Measurements from ENCODE around the gene GUCY2C.
"Not testable (repeated sequence)": the region's sequence is repeated elsewhere in the genome, so short reads cannot be mapped to it uniquely, and the experiment has no call there.

GUCY2C gene

GRCh38 chr12:14695715-14696141 is 671 bp downstream of the GUCY2C start:
- no peaks in the 10 kb centered on the region for H3K4me1 ChIP-seq (ENCODE audit: insufficient read depth, insufficient read length)
- no peak overlapping the region for H3K9ac ChIP-seq (ENCODE audit: insufficient read length, low read depth)
- H3K4me3 ChIP-seq (ENCODE audit: insufficient read length, low read depth), result no peak overlapping the region
- H3K27me3 ChIP-seq (ENCODE audit: insufficient read depth, insufficient read length), result no peaks in the 10 kb centered on the region
- DNase-seq (ENCODE audit: low read depth, low spot score), result no peak
- no peaks in the 10 kb centered on the region for H3K9me3 ChIP-seq (ENCODE audit: insufficient read depth, low read length)
- TF ChIP-seq SUZ12 (IDR thresholded peaks at IDR 0.05; ENCODE audit: extremely low read depth, insufficient read depth, insufficient read length) (no peak), ZNF274 (IDR thresholded peaks at IDR 0.05; ENCODE audit: low read depth, low read length) (no peak), YY1 (IDR thresholded peaks at IDR 0.05; ENCODE audit: insufficient read depth, insufficient read length) (no peak)
- H3K36me3 ChIP-seq (ENCODE audit: insufficient read depth, insufficient read length, low read length), result peaks cover 10% of the 10 kb centered on the region

DNA sequence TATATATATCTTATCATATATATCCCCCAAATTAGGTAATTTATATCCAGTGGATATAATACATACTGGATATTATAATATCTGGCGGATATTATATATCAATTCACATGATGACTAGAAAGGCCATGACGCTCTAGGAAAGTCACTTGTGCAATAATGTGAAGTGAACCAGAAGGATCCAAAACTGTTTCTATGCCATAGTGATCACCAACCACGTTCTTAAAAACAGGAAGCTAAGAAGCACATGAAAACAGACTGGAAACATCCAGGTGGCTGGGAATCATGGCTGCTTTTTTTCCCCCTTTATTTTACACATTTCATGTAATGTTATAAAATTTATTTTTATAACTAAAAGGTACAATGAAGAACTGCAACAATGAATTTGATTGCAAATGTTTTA is 1.4 kb downstream of the GUCY2C start:
- Histone ChIP-seq H3K9me3 (ENCODE audit: insufficient read depth, low read length) (no peaks in the 10 kb centered on the region), H3K9ac (ENCODE audit: insufficient read length, low read depth) (no peak overlapping the region), H3K27me3 (ENCODE audit: insufficient read depth, insufficient read length) (no peaks in the 10 kb centered on the region), H3K4me1 (ENCODE audit: insufficient read depth, insufficient read length) (no peaks in the 10 kb centered on the region), H3K36me3 (ENCODE audit: insufficient read depth, insufficient read length, low read length) (peaks cover 7% of the 10 kb centered on the region), H3K4me3 (ENCODE audit: insufficient read length, low read depth) (no peak overlapping the region)
- TF ChIP-seq ZNF274 (IDR thresholded peaks at IDR 0.05; ENCODE audit: low read depth, low read length) (no peak), YY1 (IDR thresholded peaks at IDR 0.05; ENCODE audit: insufficient read depth, insufficient read length) (no peak), SUZ12 (IDR thresholded peaks at IDR 0.05; ENCODE audit: extremely low read depth, insufficient read depth, insufficient read length) (no peak)
- DNase-seq (ENCODE audit: low read depth, low spot score), result no peak

DNA sequence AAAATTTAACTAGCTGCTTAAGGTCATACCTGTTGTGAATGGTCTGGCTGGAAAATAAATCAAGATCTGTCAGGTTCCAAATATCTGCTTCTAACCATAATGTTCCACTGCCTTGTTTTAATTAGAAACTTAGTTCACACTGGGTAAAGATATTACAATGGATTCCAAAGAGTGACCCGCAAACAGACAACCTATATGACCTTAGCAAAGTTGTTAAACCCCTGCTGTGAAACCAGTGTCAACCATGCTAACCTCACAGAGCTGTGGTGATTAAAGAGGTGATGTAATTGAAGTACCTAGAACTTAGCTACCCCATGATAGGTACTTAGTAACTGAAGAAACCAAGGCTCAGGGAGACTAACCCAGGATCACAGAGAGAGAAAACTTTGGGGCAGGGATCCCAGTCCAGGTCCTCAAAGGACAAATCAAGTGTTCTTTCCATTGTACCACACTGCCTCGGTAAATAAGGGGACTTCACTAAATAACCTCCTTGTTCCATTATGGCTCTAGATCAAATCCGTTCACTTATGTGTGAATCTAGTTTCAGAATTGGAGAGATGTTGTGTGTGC is 2.2 kb downstream of the GUCY2C start:
- Histone ChIP-seq H3K9me3 (ENCODE audit: insufficient read depth, low read length) (no peaks in the 10 kb centered on the region), H3K27me3 (ENCODE audit: insufficient read depth, insufficient read length) (no peaks in the 10 kb centered on the region), H3K9ac (ENCODE audit: insufficient read length, low read depth) (no peak overlapping the region), H3K36me3 (ENCODE audit: insufficient read depth, insufficient read length, low read length) (peaks cover 5% of the 10 kb centered on the region), H3K4me1 (ENCODE audit: insufficient read depth, insufficient read length) (no peaks in the 10 kb centered on the region), H3K4me3 (ENCODE audit: insufficient read length, low read depth) (no peak overlapping the region)
- DNase-seq (ENCODE audit: low read depth, low spot score), result no peak
- TF ChIP-seq ZNF274 (IDR thresholded peaks at IDR 0.05; ENCODE audit: low read depth, low read length), result no peak
- TF ChIP-seq SUZ12 (IDR thresholded peaks at IDR 0.05; ENCODE audit: extremely low read depth, insufficient read depth, insufficient read length), result no peak
- TF ChIP-seq YY1 (IDR thresholded peaks at IDR 0.05; ENCODE audit: insufficient read depth, insufficient read length), result no peak

- Histone ChIP-seq H3K4me1 (ENCODE audit: insufficient read depth, insufficient read length) (no peaks in the 10 kb centered on the region), H3K36me3 (ENCODE audit: insufficient read depth, insufficient read length, low read length) (peaks cover 5% of the 10 kb centered on the region), H3K4me3 (ENCODE audit: insufficient read length, low read depth) (no peak overlapping the region), H3K9ac (ENCODE audit: insufficient read length, low read depth) (no peak overlapping the region), H3K9me3 (ENCODE audit: insufficient read depth, low read length) (no peaks in the 10 kb centered on the region), H3K27me3 (ENCODE audit: insufficient read depth, insufficient read length) (no peaks in the 10 kb centered on the region)
- TF ChIP-seq ZNF274 (IDR thresholded peaks at IDR 0.05; ENCODE audit: low read depth, low read length), result no peak
- no peak for TF ChIP-seq SUZ12 (IDR thresholded peaks at IDR 0.05; ENCODE audit: extremely low read depth, insufficient read depth, insufficient read length)
- no peak for TF ChIP-seq YY1 (IDR thresholded peaks at IDR 0.05; ENCODE audit: insufficient read depth, insufficient read length)
- no peak for DNase-seq (ENCODE audit: low read depth, low spot score)
Observed at GRCh38 chr12:14693116-14693515, 3.3 kb downstream of the GUCY2C start.

GRCh38 chr12:14691560-14691959 is 4.8 kb downstream of the GUCY2C start:
- peaks cover 5% of the 10 kb centered on the region for H3K36me3 ChIP-seq (ENCODE audit: insufficient read depth, insufficient read length, low read length)
- DNase-seq (ENCODE audit: low read depth, low spot score), result no peak
- H3K4me1 ChIP-seq (ENCODE audit: insufficient read depth, insufficient read length), result no peaks in the 10 kb centered on the region

DNA sequence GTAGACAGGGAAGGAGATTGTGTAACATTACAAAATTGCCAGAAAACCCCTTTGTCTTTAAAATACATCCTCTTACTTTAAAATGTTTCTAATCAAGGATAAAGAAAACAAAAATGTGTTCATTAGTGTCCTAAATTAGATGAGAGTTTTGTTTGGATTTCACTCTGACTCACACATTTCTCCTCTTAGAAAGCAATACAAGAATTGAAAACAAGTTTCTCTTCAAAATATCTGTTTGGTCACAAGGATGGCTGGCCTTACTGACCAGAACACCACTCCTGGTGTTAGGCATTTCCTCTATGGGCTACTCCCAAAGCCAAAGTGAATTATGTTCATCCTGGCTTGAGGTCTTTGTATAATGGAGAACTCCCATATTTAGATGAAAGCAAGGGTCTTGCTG is 6.4 kb downstream of the GUCY2C start:
- no peak for TF ChIP-seq SUZ12 (IDR thresholded peaks at IDR 0.05; ENCODE audit: extremely low read depth, insufficient read depth, insufficient read length)
- no peak for TF ChIP-seq YY1 (IDR thresholded peaks at IDR 0.05; ENCODE audit: insufficient read depth, insufficient read length)
- TF ChIP-seq ZNF274 (IDR thresholded peaks at IDR 0.05; ENCODE audit: low read depth, low read length), result no peak
- Histone ChIP-seq H3K9ac (ENCODE audit: insufficient read length, low read depth) (no peak overlapping the region), H3K4me1 (ENCODE audit: insufficient read depth, insufficient read length) (no peaks in the 10 kb centered on the region)

More at GRCh38 chr12:14691560-14691959, 4.8 kb downstream of the GUCY2C start:
- no peaks in the 10 kb centered on the region for H3K9me3 ChIP-seq (ENCODE audit: insufficient read depth, low read length)
- no peaks in the 10 kb centered on the region for H3K27me3 ChIP-seq (ENCODE audit: insufficient read depth, insufficient read length)
- H3K9ac ChIP-seq (ENCODE audit: insufficient read length, low read depth), result no peak overlapping the region
- no peak for TF ChIP-seq SUZ12 (IDR thresholded peaks at IDR 0.05; ENCODE audit: extremely low read depth, insufficient read depth, insufficient read length)
- no peak for TF ChIP-seq ZNF274 (IDR thresholded peaks at IDR 0.05; ENCODE audit: low read depth, low read length)
- TF ChIP-seq YY1 (IDR thresholded peaks at IDR 0.05; ENCODE audit: insufficient read depth, insufficient read length), result no peak
- no peak overlapping the region for H3K4me3 ChIP-seq (ENCODE audit: insufficient read length, low read depth)

GRCh38 chr12:14689144-14689543 is 7.3 kb downstream of the GUCY2C start:
- no peaks in the 10 kb centered on the region for H3K9me3 ChIP-seq (ENCODE audit: insufficient read depth, low read length)
- TF ChIP-seq ZNF274 (IDR thresholded peaks at IDR 0.05; ENCODE audit: low read depth, low read length) (no peak), SUZ12 (IDR thresholded peaks at IDR 0.05; ENCODE audit: extremely low read depth, insufficient read depth, insufficient read length) (no peak), YY1 (IDR thresholded peaks at IDR 0.05; ENCODE audit: insufficient read depth, insufficient read length) (no peak)
- peaks cover 5% of the 10 kb centered on the region for H3K27me3 ChIP-seq (ENCODE audit: insufficient read depth, insufficient read length)

More for the DNA sequence above, 6.4 kb downstream of the GUCY2C start:
- DNase-seq (ENCODE audit: low read depth, low spot score), result no peak
- Histone ChIP-seq H3K27me3 (ENCODE audit: insufficient read depth, insufficient read length) (peaks cover 2% of the 10 kb centered on the region), H3K9me3 (ENCODE audit: insufficient read depth, low read length) (no peaks in the 10 kb centered on the region), H3K4me3 (ENCODE audit: insufficient read length, low read depth) (no peak overlapping the region), H3K36me3 (ENCODE audit: insufficient read depth, insufficient read length, low read length) (no peaks in the 10 kb centered on the region)

DNA sequence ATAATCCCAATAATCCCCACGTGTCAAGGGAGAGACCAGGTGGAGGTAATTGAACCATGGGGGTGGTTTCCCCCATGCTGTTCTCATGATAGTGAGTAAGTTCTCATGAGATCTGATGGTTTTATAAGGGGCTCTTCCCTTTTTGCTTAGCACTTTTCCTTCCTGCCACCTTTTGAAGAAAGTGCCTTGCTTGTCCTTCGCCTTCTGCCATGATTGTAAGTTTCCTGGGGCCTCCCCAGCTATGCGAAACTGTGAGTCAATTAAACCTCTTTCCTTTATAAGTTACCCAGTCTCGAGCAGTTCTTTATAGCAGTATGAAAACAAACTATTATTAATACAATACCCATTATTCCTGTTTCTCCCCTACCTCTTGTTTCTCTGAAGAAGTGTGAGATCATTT is 14.2 kb downstream of the GUCY2C start:
- H3K4me3 ChIP-seq (ENCODE audit: insufficient read length, low read depth); H3K9ac ChIP-seq (ENCODE audit: insufficient read length, low read depth); H3K9me3 ChIP-seq (ENCODE audit: insufficient read depth, low read length); H3K4me1 ChIP-seq (ENCODE audit: insufficient read depth, insufficient read length); DNase-seq (ENCODE audit: low read depth, low spot score); H3K36me3 ChIP-seq (ENCODE audit: insufficient read depth, insufficient read length, low read length): not testable (repeated sequence)
- peaks cover 17% of the 10 kb centered on the region for H3K27me3 ChIP-seq (ENCODE audit: insufficient read depth, insufficient read length)

More at GRCh38 chr12:14689144-14689543, 7.3 kb downstream of the GUCY2C start:
- no peaks in the 10 kb centered on the region for H3K36me3 ChIP-seq (ENCODE audit: insufficient read depth, insufficient read length, low read length)
- DNase-seq (ENCODE audit: low read depth, low spot score), result no peak
- H3K4me1 ChIP-seq (ENCODE audit: insufficient read depth, insufficient read length), result no peaks in the 10 kb centered on the region
- no peak overlapping the region for H3K9ac ChIP-seq (ENCODE audit: insufficient read length, low read depth)
- no peak overlapping the region for H3K4me3 ChIP-seq (ENCODE audit: insufficient read length, low read depth)
